ENCODE measurements around the gene BMPR2.

GRCh38 chr2:202574541-202574940 lies 198.4 kb downstream of the BMPR2 start:
- TF ChIP-seq ZNF274 (IDR thresholded peaks at IDR 0.05; ENCODE audit: low read depth, low read length) (no peak), SUZ12 (IDR thresholded peaks at IDR 0.05; ENCODE audit: extremely low read depth, insufficient read depth, insufficient read length) (no peak)
